ENCODE results near the gene MFSD2A.
"Not testable (repeated sequence)": the region's sequence is repeated elsewhere in the genome, so short reads cannot be mapped to it uniquely, and the experiment has no call there.

The MFSD2A gene

GRCh38 chr1:39940980-39941871 lies 13.7 kb upstream of the MFSD2A start:
- DNase-seq = no peak

- DNase-seq = no peak
These were observed 11.3 kb upstream of the MFSD2A start for GRCh38 chr1:39943471-39944290.

GRCh38 chr1:39944410-39945112 lies 10.4 kb upstream of the MFSD2A start:
- no peak for DNase-seq

GRCh38 chr1:39946216-39946615 lies 8.7 kb upstream of the MFSD2A start:
- no peak for DNase-seq

- DNase-seq = no peak
These were observed 7.7 kb upstream of the MFSD2A start for GRCh38 chr1:39947260-39947659.

- DNase-seq = no peak
These were observed 5.1 kb upstream of the MFSD2A start for GRCh38 chr1:39949891-39950290.

- no peak for DNase-seq
These were observed 3.0 kb upstream of the MFSD2A start for GRCh38 chr1:39951926-39952325.

- DNase-seq = peak; percentile 28
These were observed 2.4 kb upstream of the MFSD2A start for GRCh38 chr1:39952359-39953110.

- no peak for DNase-seq
These were observed 548 bp upstream of the MFSD2A start for GRCh38 chr1:39954324-39954869.

GRCh38 chr1:39955547-39956539 lies 898 bp downstream of the MFSD2A start:
- peak; percentile 43 for DNase-seq

- no peak for DNase-seq
These were observed 2.5 kb downstream of the MFSD2A start for GRCh38 chr1:39957299-39958015.

GRCh38 chr1:39958403-39959200 lies 3.7 kb downstream of the MFSD2A start:
- DNase-seq = no peak

- no peak for DNase-seq
These were observed 4.8 kb downstream of the MFSD2A start for GRCh38 chr1:39959651-39960333.

GRCh38 chr1:39960431-39960958 lies 5.5 kb downstream of the MFSD2A start:
- DNase-seq = no peak

- no peak for DNase-seq
These were observed 7.5 kb downstream of the MFSD2A start for GRCh38 chr1:39962450-39962825.

- not testable (repeated sequence) for DNase-seq
These were observed 8.0 kb downstream of the MFSD2A start for GRCh38 chr1:39962964-39963363.

GRCh38 chr1:39964552-39964951 lies 9.6 kb downstream of the MFSD2A start:
- DNase-seq = no peak

- DNase-seq = no peak
These were observed 10.1 kb downstream of the MFSD2A start for GRCh38 chr1:39965044-39965443.

- DNase-seq = no peak
These were observed 14.1 kb downstream of the MFSD2A start for GRCh38 chr1:39969048-39969447.

All from fibroblast of upper back skin (primary cell).